ENCODE results near the gene ACOT7. TPM values are rescaled to one million over a fixed set of nuclear protein-coding genes. Genes with fewer than 3 reads are reported as not detected.

ACOT7 gene
- total RNA-seq, 3 donors from 2014 or later = 9.4 to 12.8 (median 11.5) TPM

- TF ChIP-seq POLR2A (IDR thresholded peaks at IDR 0.05) = no peak
- no peak for TF ChIP-seq POLR2AphosphoS5 (IDR thresholded peaks at IDR 0.05)
- no peak for TF ChIP-seq CTCF (IDR thresholded peaks at IDR 0.05)
- Histone ChIP-seq H3K4me3 (no peak overlapping the region), H3K4me1 (peaks cover 10 to 12% of the 10 kb centered on the region in 2 donors), H3K9me3 (no peaks in the 10 kb centered on the region), H3K36me3 (no peaks in the 10 kb centered on the region), H3K27me3 (peaks cover 22 to 44% of the 10 kb centered on the region in 2 donors), H3K27ac (no peak overlapping the region)
- intact Hi-C loops (cut with DNase I; ENCODE audit: low total_unique reads) = no loop called here
- DNase-seq (ENCODE audit: low spot score in 2 of 2) = no peak
These were observed 154.3 kb downstream of the ACOT7 start for GRCh38 chr1:6239213-6239752.

GRCh38 chr1:6237093-6237492, 156.5 kb downstream of the ACOT7 start:
- Histone ChIP-seq H3K9me3 (no peaks in the 10 kb centered on the region), H3K27ac (no peak overlapping the region), H3K4me1 (peaks cover 7 to 8% of the 10 kb centered on the region in 2 donors), H3K4me3 (no peak overlapping the region), H3K27me3 (peaks cover 5 to 22% of the 10 kb centered on the region in 2 donors), H3K36me3 (no peaks in the 10 kb centered on the region)
- DNase-seq (ENCODE audit: low spot score in 2 of 2) = no peak
- intact Hi-C loops (cut with DNase I; ENCODE audit: low total_unique reads) = no loop called here
- no peak for TF ChIP-seq POLR2A (IDR thresholded peaks at IDR 0.05)

- H3K36me3 ChIP-seq = no peaks in the 10 kb centered on the region
- intact Hi-C loops (cut with DNase I; ENCODE audit: low total_unique reads) = no loop called here
- DNase-seq (ENCODE audit: low spot score in 2 of 2) = no peak
- TF ChIP-seq POLR2AphosphoS5 (IDR thresholded peaks at IDR 0.05) (no peak), POLR2A (IDR thresholded peaks at IDR 0.05) (no peak), CTCF (IDR thresholded peaks at IDR 0.05) (no peak)
- H3K4me3 ChIP-seq = peak overlapping the region; percentile 64 to 88 (median 81)
- H3K9me3 ChIP-seq = no peaks in the 10 kb centered on the region
- H3K27me3 ChIP-seq = peaks cover 0 to 5% of the 10 kb centered on the region in 2 donors
- H3K27ac ChIP-seq = peak overlapping the region in 1 of 2 donors; percentile 60
- H3K4me1 ChIP-seq = peaks cover 4 to 5% of the 10 kb centered on the region in 2 donors
These were observed 158.3 kb downstream of the ACOT7 start for GRCh38 chr1:6235296-6235677.

GRCh38 chr1:6234502-6235295, 158.9 kb downstream of the ACOT7 start:
- H3K36me3 ChIP-seq = no peaks in the 10 kb centered on the region
- intact Hi-C loops (cut with DNase I; ENCODE audit: low total_unique reads) = no loop called here
- DNase-seq (ENCODE audit: low spot score in 2 of 2) = no peak
- H3K27ac ChIP-seq = no peak overlapping the region
- H3K9me3 ChIP-seq = no peaks in the 10 kb centered on the region
- H3K4me1 ChIP-seq = peaks cover 4 to 5% of the 10 kb centered on the region in 2 donors
- no peaks in the 10 kb centered on the region for H3K27me3 ChIP-seq
- no peak for TF ChIP-seq POLR2A (IDR thresholded peaks at IDR 0.05)
- H3K4me3 ChIP-seq = peak overlapping the region; percentile 64 to 88 (median 81)

GRCh38 chr1:6233376-6233775, 160.2 kb downstream of the ACOT7 start:
- intact Hi-C loops (cut with DNase I; ENCODE audit: low total_unique reads) = no loop called here

More at GRCh38 chr1:6233376-6233775, 160.2 kb downstream of the ACOT7 start:
- H3K27ac ChIP-seq = no peak overlapping the region
- TF ChIP-seq POLR2A (IDR thresholded peaks at IDR 0.05) (no peak), CTCF (IDR thresholded peaks at IDR 0.05) (no peak), POLR2AphosphoS5 (IDR thresholded peaks at IDR 0.05) (no peak)
- H3K4me3 ChIP-seq = no peak overlapping the region
- no peak for DNase-seq (ENCODE audit: low spot score in 2 of 2)
- peaks cover 4 to 5% of the 10 kb centered on the region in 2 donors for H3K4me1 ChIP-seq
- H3K27me3 ChIP-seq = no peaks in the 10 kb centered on the region
- H3K36me3 ChIP-seq = no peaks in the 10 kb centered on the region
- no peaks in the 10 kb centered on the region for H3K9me3 ChIP-seq

Measured in breast epithelium (tissue), 4 donors.